ENCODE data around the gene GABRR1.

The GABRR1 gene

GRCh38 chr6:89222712-89223039 lies 5.5 kb upstream of the GABRR1 start:
- in situ Hi-C loops (cut with MboI; ENCODE audit: low sequenced_read_pairs, unreplicated experiment): no loop called here
- DNase-seq (ENCODE audit: low spot score): no peak
- no peak for TF ChIP-seq CTCF (IDR thresholded peaks at IDR 0.05; ENCODE audit: borderline replicate concordance, control extremely low read depth, extremely low read depth, insufficient read depth, missing control alignments)

DNA sequence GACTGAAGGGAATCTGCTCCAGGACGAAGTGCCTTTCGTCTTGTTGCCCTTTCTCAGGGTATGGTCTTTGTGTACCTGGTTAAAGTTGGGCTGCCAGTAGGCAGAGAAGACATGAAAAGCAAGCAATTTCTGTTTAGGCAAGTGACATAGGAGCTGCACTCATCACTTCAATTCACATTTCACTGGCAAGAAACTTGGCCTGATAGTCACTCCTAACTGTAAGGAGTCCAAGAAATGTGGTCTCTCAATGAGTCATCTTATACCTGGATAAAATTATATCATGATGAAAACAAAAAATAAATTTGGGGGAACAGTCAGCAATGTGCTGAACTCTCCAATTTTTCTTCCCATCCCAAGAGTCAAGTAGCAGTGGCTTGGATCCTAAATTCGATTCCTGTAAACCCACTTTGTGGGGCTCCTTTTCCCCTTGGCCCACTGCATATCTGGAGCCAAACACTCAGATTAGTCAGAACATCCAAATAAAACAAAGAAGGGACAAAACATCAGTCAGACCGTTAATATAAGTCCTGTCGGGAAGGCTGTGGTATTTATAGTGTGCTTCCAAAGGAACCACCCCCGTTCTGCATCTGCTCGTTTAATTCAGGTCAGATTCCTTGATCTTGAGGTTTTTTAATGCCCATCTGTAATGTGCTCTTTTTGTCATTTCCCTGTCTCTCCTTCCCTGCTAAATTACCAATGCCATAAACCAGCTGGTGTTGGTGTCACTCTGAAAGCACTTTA lies 5.0 kb upstream of the GABRR1 start:
- in situ Hi-C loops (cut with MboI; ENCODE audit: low sequenced_read_pairs, unreplicated experiment): no loop called here
- no peak for DNase-seq (ENCODE audit: low spot score)
- TF ChIP-seq CTCF (IDR thresholded peaks at IDR 0.05; ENCODE audit: borderline replicate concordance, control extremely low read depth, extremely low read depth, insufficient read depth, missing control alignments): no peak

- no peak for TF ChIP-seq CTCF (IDR thresholded peaks at IDR 0.05; ENCODE audit: borderline replicate concordance, control extremely low read depth, extremely low read depth, insufficient read depth, missing control alignments)
- no peak for DNase-seq (ENCODE audit: low spot score)
- in situ Hi-C loops (cut with MboI; ENCODE audit: low sequenced_read_pairs, unreplicated experiment): no loop called here
Measured at GRCh38 chr6:89221129-89221528, 4.0 kb upstream of the GABRR1 start.

- in situ Hi-C loops (cut with MboI; ENCODE audit: low sequenced_read_pairs, unreplicated experiment): no loop called here
- no peak for DNase-seq (ENCODE audit: low spot score)
- no peak for TF ChIP-seq CTCF (IDR thresholded peaks at IDR 0.05; ENCODE audit: borderline replicate concordance, control extremely low read depth, extremely low read depth, insufficient read depth, missing control alignments)
Measured at GRCh38 chr6:89216411-89216810, 747 bp downstream of the GABRR1 start.

- no peak for DNase-seq (ENCODE audit: low spot score)
- in situ Hi-C loops (cut with MboI; ENCODE audit: low sequenced_read_pairs, unreplicated experiment): no loop called here
- no peak for TF ChIP-seq CTCF (IDR thresholded peaks at IDR 0.05; ENCODE audit: borderline replicate concordance, control extremely low read depth, extremely low read depth, insufficient read depth, missing control alignments)
Measured at GRCh38 chr6:89215391-89215790, 1.8 kb downstream of the GABRR1 start.

- in situ Hi-C loops (cut with MboI; ENCODE audit: low sequenced_read_pairs, unreplicated experiment): no loop called here
- no peak for TF ChIP-seq CTCF (IDR thresholded peaks at IDR 0.05; ENCODE audit: borderline replicate concordance, control extremely low read depth, extremely low read depth, insufficient read depth, missing control alignments)
- no peak for DNase-seq (ENCODE audit: low spot score)
Measured at GRCh38 chr6:89214197-89214596, 3.0 kb downstream of the GABRR1 start.
